Activated B cell treated with CpG ODN at 0.5 μM for 24 hours (primary cell): ENCODE data around the gene B3GNT5. TPM values are rescaled to one million over a fixed set of nuclear protein-coding genes. Genes with fewer than 3 reads are reported as not detected.

Experiments used
- ATAC-seq: fragments of 200-7000 bp; cut with Tn5 transposase; one replicate; pipeline ENCODE4 v1.10.0; 2021; ENCODE audit warnings: low read depth, mild to moderate bottlenecking, moderate library complexity
- CTCF ChIA-PET: fragments of 350-600 bp; sonication (Branson Sonifier 250); formaldehyde crosslinking; loops from one replicate; lab custom pipeline; 2021; ENCODE audit warnings: antibody characterized with exemption; lab: Charles Lee
- POLR2A ChIA-PET: fragments of 350-600 bp; sonication (Branson Sonifier 250); formaldehyde crosslinking; loops from one replicate; lab custom pipeline; 2021; ENCODE audit warnings: antibody characterized with exemption; lab: Charles Lee
- DNase-seq: peaks from one replicate; pipeline ENCODE4 v3.0.0; 2022
- H3K27ac Mint-ChIP-seq: one replicate; pipeline ENCODE4 v1.8.0; 2020; ENCODE audit warnings: mixed read lengths
- H3K27me3 Mint-ChIP-seq: one replicate; pipeline ENCODE4 v1.8.0; 2021; ENCODE audit warnings: mixed read lengths
- H3K36me3 Mint-ChIP-seq: one replicate; pipeline ENCODE4 v1.8.0; 2021; ENCODE audit warnings: low read depth, mixed read lengths
- H3K4me1 Mint-ChIP-seq: one replicate; pipeline ENCODE4 v1.8.0; 2021; ENCODE audit warnings: mixed read lengths
- H3K4me3 Mint-ChIP-seq: one replicate; pipeline ENCODE4 v1.8.0; 2020; ENCODE audit warnings: mild to moderate bottlenecking, mixed read lengths
- H3K9me3 Mint-ChIP-seq: one replicate; pipeline ENCODE4 v1.8.0; 2020; ENCODE audit warnings: mixed read lengths
- CTCF ChIP-seq: fragments of 200-600 bp; IDR thresholded peaks from one replicate; pipeline ENCODE4 v1.8.0; 2022; ENCODE audit warnings: antibody characterized with exemption, mild to moderate bottlenecking
- intact Hi-C: fragments of 100-400 bp; cut with micrococcal nuclease; formaldehyde crosslinking; loops from one replicate; pipeline ENCODE4 v1.15.1; 2024
- total RNA-seq: library from RNA; stranded (reverse); gene quantifications from 2 replicates; pipeline ENCODE4 v1.2.3, GENCODE V29; 2022

Gene B3GNT5
- total RNA-seq, 1 donor from 2014 or later, result 0.38 TPM

GRCh38 chr3:183309276-183309675 is 56.2 kb downstream of the B3GNT5 start:
- Mint-ChIP-seq H3K27me3 (no peaks in the 10 kb centered on the region), H3K36me3 (no peaks in the 10 kb centered on the region), H3K27ac (no peak overlapping the region), H3K9me3 (no peaks in the 10 kb centered on the region), H3K4me1 (peaks cover 12% of the 10 kb centered on the region), H3K4me3 (no peak overlapping the region)
- no peak for ATAC-seq
- DNase-seq, result no peak
- POLR2A ChIA-PET, result no interaction called here
- intact Hi-C loops, result no loop called here
- CTCF ChIA-PET, result no interaction called here
- TF ChIP-seq CTCF, result no peak

- H3K9me3 Mint-ChIP-seq, result no peaks in the 10 kb centered on the region
- no peak for TF ChIP-seq CTCF
- no peak overlapping the region for H3K4me3 Mint-ChIP-seq
- no peak overlapping the region for H3K27ac Mint-ChIP-seq
- DNase-seq, result no peak
- ATAC-seq, result no peak
- no peaks in the 10 kb centered on the region for H3K27me3 Mint-ChIP-seq
- no peaks in the 10 kb centered on the region for H3K36me3 Mint-ChIP-seq
- POLR2A ChIA-PET, result no interaction called here
- CTCF ChIA-PET, result no interaction called here
- intact Hi-C loops, result no loop called here
- peaks cover 12% of the 10 kb centered on the region for H3K4me1 Mint-ChIP-seq
These were observed 57.9 kb downstream of the B3GNT5 start for GRCh38 chr3:183310936-183311335.

GRCh38 chr3:183312433-183312832 is 59.4 kb downstream of the B3GNT5 start:
- Mint-ChIP-seq H3K27me3 (no peaks in the 10 kb centered on the region), H3K36me3 (no peaks in the 10 kb centered on the region), H3K27ac (no peak overlapping the region), H3K4me3 (no peak overlapping the region), H3K4me1 (peaks cover under 1% of the 10 kb centered on the region), H3K9me3 (no peaks in the 10 kb centered on the region)
- POLR2A ChIA-PET, result no interaction called here
- ATAC-seq (no peak), DNase-seq (no peak)
- CTCF ChIA-PET, result no interaction called here
- no peak for TF ChIP-seq CTCF
- intact Hi-C loops, result no loop called here

- Mint-ChIP-seq H3K36me3 (no peaks in the 10 kb centered on the region), H3K9me3 (no peaks in the 10 kb centered on the region), H3K4me1 (no peaks in the 10 kb centered on the region), H3K27me3 (no peaks in the 10 kb centered on the region), H3K27ac (no peak overlapping the region), H3K4me3 (no peak overlapping the region)
- intact Hi-C loops, result no loop called here
- no peak for TF ChIP-seq CTCF
- DNase-seq (no peak), ATAC-seq (no peak)
- ChIA-PET POLR2A (no interaction called here), CTCF (no interaction called here)
These were observed 60.3 kb downstream of the B3GNT5 start for GRCh38 chr3:183313351-183313750.

GRCh38 chr3:183313764-183314163 is 60.7 kb downstream of the B3GNT5 start:
- no peak for DNase-seq
- POLR2A ChIA-PET, result no interaction called here
- Mint-ChIP-seq H3K4me3 (no peak overlapping the region), H3K36me3 (no peaks in the 10 kb centered on the region), H3K27me3 (no peaks in the 10 kb centered on the region), H3K9me3 (no peaks in the 10 kb centered on the region), H3K4me1 (no peaks in the 10 kb centered on the region), H3K27ac (no peak overlapping the region)
- TF ChIP-seq CTCF, result no peak
- CTCF ChIA-PET, result no interaction called here
- ATAC-seq, result no peak
- intact Hi-C loops, result no loop called here
